Trophoblast cell (in vitro differentiated cells and primary cell): Measurements from ENCODE around the gene MAZ.
"Not testable (repeated sequence)": the region's sequence is repeated elsewhere in the genome, so short reads cannot be mapped to it uniquely, and the experiment has no call there.

Source experiments
- DNase-seq, 2 donors: peaks; one replicate each; pipeline ENCODE4 v3.0.0-alpha.2; 2016
- H2AFZ ChIP-seq: 2 replicates; pipeline ENCODE4 v1.6.1; 2013; ENCODE audit warnings: low read length, moderate library complexity, mild to moderate bottlenecking; ENCODE audit not compliant: insufficient read depth, poor library complexity
- H2AK5ac ChIP-seq: 2 replicates; pipeline ENCODE4 v1.6.1; 2013; ENCODE audit warnings: mild to moderate bottlenecking, low read length
- H2BK120ac ChIP-seq: 2 replicates; pipeline ENCODE4 v1.6.1; 2013; ENCODE audit warnings: low read length, mild to moderate bottlenecking, moderate library complexity; ENCODE audit not compliant: insufficient read depth, poor library complexity
- H2BK12ac ChIP-seq: 2 replicates; pipeline ENCODE4 v1.6.1; 2013; ENCODE audit warnings: mild to moderate bottlenecking, low read length, moderate library complexity
- H2BK5ac ChIP-seq: 2 replicates; pipeline ENCODE4 v1.6.1; 2013; ENCODE audit warnings: low read length, low read depth, moderate library complexity, mild to moderate bottlenecking; ENCODE audit not compliant: poor library complexity
- H3K14ac ChIP-seq: 2 replicates; pipeline ENCODE4 v1.6.1; 2013; ENCODE audit warnings: mild to moderate bottlenecking, low read length
- H3K18ac ChIP-seq: 2 replicates; pipeline ENCODE4 v1.6.1; 2013; ENCODE audit warnings: mild to moderate bottlenecking, low read length
- H3K23ac ChIP-seq: 2 replicates; pipeline ENCODE4 v1.6.1; 2013; ENCODE audit warnings: low read length
- H3K27ac ChIP-seq: 2 replicates; pipeline ENCODE4 v1.5.1; 2013; ENCODE audit warnings: low read depth, mild to moderate bottlenecking, inconsistent platforms, low read length, moderate library complexity
- H3K27me3 ChIP-seq: 2 replicates; pipeline ENCODE4 v1.6.1; 2013; ENCODE audit warnings: inconsistent platforms, mild to moderate bottlenecking, low read length, moderate library complexity; ENCODE audit not compliant: insufficient read depth
- H3K36me3 ChIP-seq, 2 experiments: 1 replicate in 1 of 2; 2 replicates in 1 of 2; pipeline ENCODE4 v1.6.1; 2013; ENCODE audit warnings: low read length in 2 of 2, mild to moderate bottlenecking in 2 of 2, moderate library complexity in 1 of 2; ENCODE audit not compliant: insufficient read depth in 2 of 2, control insufficient read depth in 1 of 2
- H3K4ac ChIP-seq: 2 replicates; pipeline ENCODE4 v1.6.1; 2013; ENCODE audit warnings: low read depth, mild to moderate bottlenecking, low read length, moderate library complexity
- H3K4me1 ChIP-seq, 2 experiments: 1 replicate in 1 of 2; 2 replicates in 1 of 2; pipeline ENCODE4 v1.6.1; 2013; ENCODE audit warnings: low read length in 2 of 2, mild to moderate bottlenecking in 2 of 2, moderate library complexity in 1 of 2; ENCODE audit not compliant: insufficient read depth in 2 of 2, control insufficient read depth in 1 of 2
- H3K4me2 ChIP-seq: 2 replicates; pipeline ENCODE4 v1.6.1; 2013; ENCODE audit warnings: inconsistent platforms, mild to moderate bottlenecking, low read length, moderate library complexity
- H3K4me3 ChIP-seq: 2 replicates; pipeline ENCODE4 v1.5.1; 2013; ENCODE audit warnings: mild to moderate bottlenecking, low read depth, low read length, inconsistent platforms
- H3K79me1 ChIP-seq: one replicate; pipeline ENCODE4 v1.6.1; 2013; ENCODE audit warnings: low read length
- H3K79me2 ChIP-seq: 2 replicates; pipeline ENCODE4 v1.6.1; 2013; ENCODE audit warnings: low read length, mild to moderate bottlenecking; ENCODE audit not compliant: control insufficient read depth, insufficient read depth, poor library complexity
- H3K9ac ChIP-seq: 2 replicates; pipeline ENCODE4 v1.6.1; 2013; ENCODE audit warnings: mild to moderate bottlenecking, low read length
- H3K9me3 ChIP-seq: 2 replicates; pipeline ENCODE4 v1.6.1; 2013; ENCODE audit warnings: low read depth, mild to moderate bottlenecking, control low read depth, inconsistent platforms, low read length; ENCODE audit not compliant: insufficient read depth
- H4K12ac ChIP-seq: 2 replicates; pipeline ENCODE4 v1.6.1; 2013; ENCODE audit warnings: low read depth, mild to moderate bottlenecking, low read length, moderate library complexity
- H4K8ac ChIP-seq: 2 replicates; pipeline ENCODE4 v1.6.1; 2013; ENCODE audit warnings: low read depth, mild to moderate bottlenecking, low read length, moderate library complexity
- H4K91ac ChIP-seq: one replicate; pipeline ENCODE4 v1.6.1; 2013; ENCODE audit warnings: low read depth, mild to moderate bottlenecking, low read length, moderate library complexity
- WGBS: extraction: QIAGEN DNeasy Blood & Tissue Kit; methylation state at CpG from one replicate; pipeline ENCODE4 v1.1.7; 2013; ENCODE audit warnings: missing lambda C conversion rate; ENCODE audit not compliant: insufficient read length, insufficient coverage; ENCODE audit errors: extremely low coverage; 5-methylcytosine and 5-hydroxymethylcytosine counted together

Gene MAZ

GRCh38 chr16:29760567-29761279, 45.6 kb upstream of the MAZ start:
- Histone ChIP-seq H3K27me3 (no peaks in the 10 kb centered on the region), H2AFZ (no peak overlapping the region), H2AK5ac (no peak overlapping the region), H3K4ac (no peak overlapping the region), H3K4me3 (no peak overlapping the region), H3K9ac (no peak overlapping the region), H3K18ac (no peak overlapping the region), H3K4me2 (no peak overlapping the region), H3K4me1 (peaks cover 5 to 8% of the 10 kb centered on the region in 2 experiments), H2BK120ac (no peak overlapping the region), H4K12ac (no peak overlapping the region), H3K79me2 (no peaks in the 10 kb centered on the region), H4K8ac (no peak overlapping the region), H2BK5ac (no peak overlapping the region), H3K23ac (no peak overlapping the region), H2BK12ac (no peak overlapping the region), H3K36me3 (no peaks in the 10 kb centered on the region), H3K79me1 (peaks cover 1% of the 10 kb centered on the region), H3K14ac (no peak overlapping the region), H4K91ac (no peak overlapping the region), H3K9me3 (no peaks in the 10 kb centered on the region), H3K27ac (no peak overlapping the region)
- peak; percentile 25 to 51 for DNase-seq
- no CpG with 5 or more reads among the region's 9 CpGs for WGBS

- not testable (repeated sequence) for H3K4me3 ChIP-seq, H2AK5ac ChIP-seq, H2BK12ac ChIP-seq, H3K27ac ChIP-seq, H3K27me3 ChIP-seq, H3K4me1 ChIP-seq, H2BK120ac ChIP-seq, H4K12ac ChIP-seq, H3K79me1 ChIP-seq, H3K79me2 ChIP-seq, H3K14ac ChIP-seq, H3K4me2 ChIP-seq, H4K8ac ChIP-seq, H3K4ac ChIP-seq, H3K9me3 ChIP-seq, H3K9ac ChIP-seq, H4K91ac ChIP-seq, H3K23ac ChIP-seq, H3K18ac ChIP-seq, H2AFZ ChIP-seq, H3K36me3 ChIP-seq, DNase-seq, H2BK5ac ChIP-seq
- WGBS: no CpG with 5 or more reads among the region's 8 CpGs
Measured at GRCh38 chr16:29761280-29761651, 45.1 kb upstream of the MAZ start.

- Histone ChIP-seq H3K27ac (no peak overlapping the region), H3K4me2 (no peak overlapping the region), H4K91ac (no peak overlapping the region), H3K14ac (no peak overlapping the region), H3K9me3 (no peaks in the 10 kb centered on the region), H3K23ac (no peak overlapping the region), H3K27me3 (no peaks in the 10 kb centered on the region), H3K9ac (no peak overlapping the region), H3K18ac (no peak overlapping the region), H2BK5ac (no peak overlapping the region), H2AFZ (no peak overlapping the region), H3K36me3 (no peaks in the 10 kb centered on the region), H3K4me3 (no peak overlapping the region), H3K79me1 (peaks cover 1% of the 10 kb centered on the region), H4K8ac (no peak overlapping the region), H2BK12ac (no peak overlapping the region), H3K4me1 (peaks cover 5 to 8% of the 10 kb centered on the region in 2 experiments), H3K4ac (no peak overlapping the region), H2BK120ac (no peak overlapping the region), H4K12ac (no peak overlapping the region), H3K79me2 (no peaks in the 10 kb centered on the region), H2AK5ac (no peak overlapping the region)
- DNase-seq: no peak
- WGBS: no CpG with 5 or more reads among the region's 6 CpGs
Measured at GRCh38 chr16:29761882-29762281, 44.4 kb upstream of the MAZ start.

GRCh38 chr16:29763326-29763725, 43.0 kb upstream of the MAZ start:
- Histone ChIP-seq H3K4ac (no peak overlapping the region), H3K18ac (peak overlapping the region; percentile 56), H3K4me3 (no peak overlapping the region), H3K4me2 (no peak overlapping the region), H2BK120ac (no peak overlapping the region), H4K12ac (no peak overlapping the region), H4K91ac (no peak overlapping the region), H3K79me2 (no peaks in the 10 kb centered on the region), H3K9ac (no peak overlapping the region), H2AK5ac (no peak overlapping the region), H3K23ac (no peak overlapping the region), H3K9me3 (no peaks in the 10 kb centered on the region), H3K27ac (no peak overlapping the region), H3K14ac (no peak overlapping the region), H2BK12ac (peak overlapping the region; percentile 4), H4K8ac (peak overlapping the region; percentile 34), H3K4me1 (peaks cover 5 to 6% of the 10 kb centered on the region in 2 experiments), H3K36me3 (no peaks in the 10 kb centered on the region), H3K79me1 (peaks cover 1% of the 10 kb centered on the region), H2AFZ (no peak overlapping the region), H3K27me3 (no peaks in the 10 kb centered on the region), H2BK5ac (no peak overlapping the region)
- DNase-seq: no peak
- WGBS: no CpG with 5 or more reads among the region's 6 CpGs
